ENCODE results near the gene BABAM2.
"Not testable (repeated sequence)": the region's sequence is repeated elsewhere in the genome, so short reads cannot be mapped to it uniquely, and the experiment has no call there.

The BABAM2 gene

DNA sequence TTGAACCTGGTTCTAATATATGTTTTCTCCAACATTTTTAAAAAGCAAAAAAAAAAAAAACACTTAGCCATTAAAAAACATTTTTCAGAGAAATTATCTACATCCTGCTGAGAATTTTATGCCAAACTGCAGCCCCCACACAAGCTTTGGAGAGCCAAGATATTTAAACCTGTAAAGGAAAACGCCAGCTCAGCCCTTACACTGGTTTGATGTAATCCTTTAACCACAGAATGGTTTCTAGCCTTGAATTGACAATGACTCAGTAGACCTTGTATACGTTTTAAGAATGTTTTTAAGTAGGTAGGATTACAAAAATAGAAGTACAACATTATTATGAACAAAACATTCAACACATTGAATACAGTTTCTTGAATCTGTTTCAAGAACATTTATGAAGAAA is 113.6 kb downstream of the BABAM2 start:
- no peaks in the 10 kb centered on the region for H3K4me1 ChIP-seq

DNA sequence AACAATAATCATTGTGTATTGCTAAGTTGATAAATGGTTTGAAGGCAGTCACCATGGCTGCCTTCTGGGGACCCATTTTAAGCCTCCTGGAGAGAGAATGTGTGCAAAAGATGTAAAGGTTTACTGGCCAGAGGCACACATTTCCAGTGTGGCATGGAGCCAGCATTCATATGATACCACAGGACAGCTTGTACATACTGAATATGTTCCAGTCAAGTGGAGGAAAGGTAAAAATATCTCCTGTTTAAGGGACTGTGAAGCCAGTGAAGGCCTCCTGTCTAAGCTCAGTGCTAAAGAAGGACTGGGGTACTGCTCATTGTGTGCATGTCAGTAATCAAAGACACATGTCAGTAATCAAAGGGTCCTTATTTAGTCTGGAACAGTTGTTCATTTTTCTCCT is 119.2 kb downstream of the BABAM2 start:
- TF ChIP-seq, protein P1, sequence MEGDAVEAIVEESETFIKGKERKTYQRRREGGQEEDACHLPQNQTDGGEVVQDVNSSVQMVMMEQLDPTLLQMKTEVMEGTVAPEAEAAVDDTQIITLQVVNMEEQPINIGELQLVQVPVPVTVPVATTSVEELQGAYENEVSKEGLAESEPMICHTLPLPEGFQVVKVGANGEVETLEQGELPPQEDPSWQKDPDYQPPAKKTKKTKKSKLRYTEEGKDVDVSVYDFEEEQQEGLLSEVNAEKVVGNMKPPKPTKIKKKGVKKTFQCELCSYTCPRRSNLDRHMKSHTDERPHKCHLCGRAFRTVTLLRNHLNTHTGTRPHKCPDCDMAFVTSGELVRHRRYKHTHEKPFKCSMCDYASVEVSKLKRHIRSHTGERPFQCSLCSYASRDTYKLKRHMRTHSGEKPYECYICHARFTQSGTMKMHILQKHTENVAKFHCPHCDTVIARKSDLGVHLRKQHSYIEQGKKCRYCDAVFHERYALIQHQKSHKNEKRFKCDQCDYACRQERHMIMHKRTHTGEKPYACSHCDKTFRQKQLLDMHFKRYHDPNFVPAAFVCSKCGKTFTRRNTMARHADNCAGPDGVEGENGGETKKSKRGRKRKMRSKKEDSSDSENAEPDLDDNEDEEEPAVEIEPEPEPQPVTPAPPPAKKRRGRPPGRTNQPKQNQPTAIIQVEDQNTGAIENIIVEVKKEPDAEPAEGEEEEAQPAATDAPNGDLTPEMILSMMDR (IDR thresholded peaks at IDR 0.05): no peak
- H3K9ac ChIP-seq: no peak overlapping the region

More for the DNA sequence above, 113.6 kb downstream of the BABAM2 start:
- H3K4me3 ChIP-seq (ENCODE audit: low read depth, low read length): no peak overlapping the region
- H2AFZ ChIP-seq: no peak overlapping the region
- TF ChIP-seq, protein P1 (IDR thresholded peaks at IDR 0.05): no peak
- H3K27me3 ChIP-seq (ENCODE audit: control insufficient read depth, insufficient read depth, low read length): no peaks in the 10 kb centered on the region
- no peaks in the 10 kb centered on the region for H3K36me3 ChIP-seq (ENCODE audit: control insufficient read depth, insufficient read depth, low read length)
- no peaks in the 10 kb centered on the region for H3K9me3 ChIP-seq (ENCODE audit: control insufficient read depth, low read length)
- H3K9ac ChIP-seq: no peak overlapping the region
- peaks cover 2% of the 10 kb centered on the region for H3K79me2 ChIP-seq
- H3K27ac ChIP-seq: no peak overlapping the region
- H3K4me2 ChIP-seq (ENCODE audit: low read length): no peak overlapping the region

DNA sequence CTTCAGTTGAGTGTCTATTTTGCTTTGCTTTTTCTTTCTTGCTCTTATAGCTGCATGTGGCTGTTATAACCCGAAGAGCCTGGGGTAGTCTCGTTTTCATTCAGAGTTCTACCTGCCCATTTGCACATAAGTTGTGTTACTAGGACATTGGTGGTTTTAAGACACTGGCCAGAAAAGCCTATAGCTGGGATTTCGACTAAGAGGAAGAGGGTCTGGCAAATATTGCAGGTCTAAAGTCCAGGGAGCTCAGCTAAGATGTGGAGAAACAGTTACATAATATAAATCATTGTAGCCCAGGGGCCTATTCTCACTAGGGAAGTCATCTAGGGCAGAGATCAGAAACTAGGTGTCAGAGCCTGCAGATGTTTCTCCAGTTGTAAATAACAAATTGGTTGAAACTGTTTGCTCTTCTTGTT is 120.8 kb downstream of the BABAM2 start:
- no peaks in the 10 kb centered on the region for H3K27me3 ChIP-seq (ENCODE audit: control insufficient read depth, insufficient read depth, low read length)
- no peak overlapping the region for H3K27ac ChIP-seq
- H3K36me3 ChIP-seq (ENCODE audit: control insufficient read depth, insufficient read depth, low read length): no peaks in the 10 kb centered on the region
- H3K79me2 ChIP-seq: no peaks in the 10 kb centered on the region
- H2AFZ ChIP-seq: no peak overlapping the region
- no peak overlapping the region for H3K4me2 ChIP-seq (ENCODE audit: low read length)
- H3K9me3 ChIP-seq (ENCODE audit: control insufficient read depth, low read length): no peaks in the 10 kb centered on the region
- no peak overlapping the region for H3K4me3 ChIP-seq (ENCODE audit: low read depth, low read length)
- H3K9ac ChIP-seq: no peak overlapping the region
- no peaks in the 10 kb centered on the region for H3K4me1 ChIP-seq
- TF ChIP-seq, protein P1 (IDR thresholded peaks at IDR 0.05): no peak

More for the DNA sequence above, 119.2 kb downstream of the BABAM2 start:
- Histone ChIP-seq H3K79me2 (no peaks in the 10 kb centered on the region), H3K9me3 (ENCODE audit: control insufficient read depth, low read length) (no peaks in the 10 kb centered on the region), H3K27ac (no peak overlapping the region), H3K4me2 (ENCODE audit: low read length) (no peak overlapping the region), H3K27me3 (ENCODE audit: control insufficient read depth, insufficient read depth, low read length) (no peaks in the 10 kb centered on the region), H3K4me3 (ENCODE audit: low read depth, low read length) (no peak overlapping the region), H2AFZ (no peak overlapping the region), H3K4me1 (no peaks in the 10 kb centered on the region), H3K36me3 (ENCODE audit: control insufficient read depth, insufficient read depth, low read length) (no peaks in the 10 kb centered on the region)

DNA sequence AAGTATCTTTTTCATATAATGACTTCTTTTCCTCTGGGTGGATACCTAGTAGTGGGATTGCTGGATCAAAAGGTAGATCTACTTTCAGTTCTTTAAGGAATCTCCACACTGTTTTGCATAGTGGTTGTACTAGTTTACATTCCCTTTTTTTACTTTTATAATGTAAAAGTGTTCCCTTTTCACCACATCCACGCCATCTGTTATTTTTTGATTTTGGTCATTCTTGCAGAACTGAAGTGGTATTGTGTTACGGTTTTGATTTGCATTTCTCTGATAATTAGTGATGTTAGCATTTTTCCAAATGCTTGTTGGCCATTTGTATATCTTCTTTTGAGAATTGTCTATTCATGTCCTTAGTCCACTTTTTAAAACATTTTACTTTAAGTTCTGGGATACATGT is 127.9 kb downstream of the BABAM2 start:
- H3K9ac ChIP-seq; H3K27ac ChIP-seq; H2AFZ ChIP-seq; H3K36me3 ChIP-seq (ENCODE audit: control insufficient read depth, insufficient read depth, low read length); H3K27me3 ChIP-seq (ENCODE audit: control insufficient read depth, insufficient read depth, low read length); H3K4me1 ChIP-seq; H3K4me3 ChIP-seq (ENCODE audit: low read depth, low read length); H3K4me2 ChIP-seq (ENCODE audit: low read length); H3K9me3 ChIP-seq (ENCODE audit: control insufficient read depth, low read length); H3K79me2 ChIP-seq: not testable (repeated sequence)

DNA sequence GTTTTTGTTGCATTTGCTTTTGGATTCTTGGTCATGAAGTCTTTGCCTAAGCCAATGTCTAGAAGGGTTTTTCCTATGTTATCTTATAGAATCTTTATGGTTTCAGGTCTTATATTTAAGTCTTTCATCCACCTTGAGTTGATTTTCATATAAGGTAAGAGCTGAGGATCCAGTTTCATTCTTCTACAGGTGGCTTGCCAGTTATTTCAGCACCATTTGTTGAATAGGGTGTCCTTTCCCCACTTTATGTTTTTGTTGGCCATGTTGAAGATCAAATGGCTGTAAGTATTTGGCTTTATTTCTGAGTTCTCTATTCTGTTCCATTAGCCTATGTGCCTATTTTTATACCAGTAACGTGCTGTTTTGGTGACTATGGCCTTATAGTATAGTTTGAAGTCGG is 129.0 kb downstream of the BABAM2 start:
- not testable (repeated sequence) for H3K9ac ChIP-seq; H3K4me1 ChIP-seq; H2AFZ ChIP-seq; H3K27me3 ChIP-seq (ENCODE audit: control insufficient read depth, insufficient read depth, low read length); H3K79me2 ChIP-seq; H3K4me3 ChIP-seq (ENCODE audit: low read depth, low read length); H3K4me2 ChIP-seq (ENCODE audit: low read length); H3K9me3 ChIP-seq (ENCODE audit: control insufficient read depth, low read length); H3K36me3 ChIP-seq (ENCODE audit: control insufficient read depth, insufficient read depth, low read length); H3K27ac ChIP-seq

DNA sequence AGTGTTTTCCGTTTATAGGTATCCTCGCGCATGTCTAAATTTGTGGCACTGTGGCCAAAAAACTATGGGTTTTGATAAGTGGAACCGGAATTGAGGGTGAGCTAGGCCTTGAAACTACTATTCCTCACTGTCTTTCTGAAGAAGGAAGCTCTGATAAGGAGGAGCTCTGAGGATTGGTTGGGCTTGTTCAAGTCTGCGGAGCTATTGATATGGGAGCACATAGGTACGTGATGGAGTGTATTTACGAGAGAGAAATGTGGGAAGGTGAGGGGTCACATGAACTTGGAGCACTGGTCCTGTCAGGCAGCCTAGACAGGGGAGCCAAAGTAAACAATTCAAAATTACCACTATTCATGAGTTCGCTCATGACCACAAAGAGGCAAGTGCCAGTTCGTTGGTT is 131.4 kb downstream of the BABAM2 start:
- H3K4me3 ChIP-seq (ENCODE audit: low read depth, low read length): no peak overlapping the region
- no peak overlapping the region for H3K9ac ChIP-seq
- H3K9me3 ChIP-seq (ENCODE audit: control insufficient read depth, low read length): no peaks in the 10 kb centered on the region
- no peak overlapping the region for H2AFZ ChIP-seq
- no peaks in the 10 kb centered on the region for H3K27me3 ChIP-seq (ENCODE audit: control insufficient read depth, insufficient read depth, low read length)
- no peaks in the 10 kb centered on the region for H3K36me3 ChIP-seq (ENCODE audit: control insufficient read depth, insufficient read depth, low read length)
- no peak overlapping the region for H3K4me2 ChIP-seq (ENCODE audit: low read length)
- TF ChIP-seq, protein P1 (IDR thresholded peaks at IDR 0.05): no peak
- H3K27ac ChIP-seq: no peak overlapping the region
- no peaks in the 10 kb centered on the region for H3K4me1 ChIP-seq
- peaks cover 2% of the 10 kb centered on the region for H3K79me2 ChIP-seq

Data from parathyroid adenoma (tissue), 2 donors.